H9 (cell line): ENCODE measurements around the gene SH3BP5. TPM values are rescaled to one million over a fixed set of nuclear protein-coding genes. Genes with fewer than 3 reads are reported as not detected.
A peak's percentile ranks its signal among the peaks of the same experiment; 100 is the strongest.

ENCODE experiments used
- DNase-seq: peaks from one replicate; pipeline ENCODE4 v3.0.0-alpha.2; 2017
- H2AFZ ChIP-seq: one replicate; pipeline ENCODE4 v1.6.1; 2013; ENCODE audit warnings: mild to moderate bottlenecking, low read length, control low read depth, moderate library complexity
- H2AK5ac ChIP-seq: 2 replicates; pipeline ENCODE4 v1.6.1; 2013; ENCODE audit warnings: low read length, control low read depth, mixed read lengths; ENCODE audit not compliant: insufficient read length
- H2BK120ac ChIP-seq: one replicate; pipeline ENCODE4 v1.6.1; 2013; ENCODE audit warnings: low read depth, mild to moderate bottlenecking, low read length, control low read depth, inconsistent platforms; ENCODE audit not compliant: poor library complexity, severe bottlenecking
- H2BK12ac ChIP-seq: 2 replicates; pipeline ENCODE4 v1.6.1; 2013; ENCODE audit warnings: low read length, control low read depth, mixed read lengths, low read depth; ENCODE audit not compliant: insufficient read length
- H2BK15ac ChIP-seq: 2 replicates; pipeline ENCODE4 v1.6.1; 2013; ENCODE audit warnings: low read depth, low read length, control low read depth
- H2BK20ac ChIP-seq: one replicate; pipeline ENCODE4 v1.6.1; 2013; ENCODE audit warnings: low read depth, mild to moderate bottlenecking, low read length, control low read depth, inconsistent platforms; ENCODE audit not compliant: poor library complexity, severe bottlenecking
- H2BK5ac ChIP-seq: 2 replicates; pipeline ENCODE4 v1.6.1; 2013; ENCODE audit warnings: low read length, control low read depth, mixed read lengths; ENCODE audit not compliant: insufficient read length
- H3K14ac ChIP-seq: 2 replicates; pipeline ENCODE4 v1.6.1; 2013; ENCODE audit warnings: low read length, control low read depth; ENCODE audit not compliant: insufficient read depth
- H3K18ac ChIP-seq: 2 replicates; pipeline ENCODE4 v1.6.1; 2013; ENCODE audit warnings: low read depth, mild to moderate bottlenecking, mixed read lengths, low read length, control low read depth; ENCODE audit not compliant: insufficient read length
- H3K23ac ChIP-seq: 2 replicates; pipeline ENCODE4 v1.6.1; 2013; ENCODE audit warnings: low read length, control low read depth, mixed read lengths, low read depth; ENCODE audit not compliant: insufficient read length
- H3K23me2 ChIP-seq: 2 replicates; pipeline ENCODE4 v1.6.1; 2013; ENCODE audit warnings: low read depth, mild to moderate bottlenecking, mixed read lengths, low read length, control low read depth; ENCODE audit not compliant: insufficient read length, poor library complexity, severe bottlenecking
- H3K27ac ChIP-seq: 2 replicates; pipeline ENCODE4 v1.5.1; 2013; ENCODE audit warnings: low read length, control low read depth, mixed read lengths, low read depth; ENCODE audit not compliant: insufficient read length
- H3K27me3 ChIP-seq: 2 replicates; pipeline ENCODE4 v1.6.1; 2013; ENCODE audit warnings: low read length, control low read depth, inconsistent platforms; ENCODE audit not compliant: insufficient read depth
- H3K4ac ChIP-seq: 2 replicates; pipeline ENCODE4 v1.6.1; 2013; ENCODE audit warnings: low read depth, mild to moderate bottlenecking, control low read depth, inconsistent platforms, low read length, moderate library complexity
- H3K4me1 ChIP-seq: 2 replicates; pipeline ENCODE4 v1.6.1; 2013; ENCODE audit warnings: low read length, control low read depth, inconsistent platforms; ENCODE audit not compliant: insufficient read depth
- H3K4me2 ChIP-seq: 2 replicates; pipeline ENCODE4 v1.6.1; 2013; ENCODE audit warnings: low read length, control low read depth, mixed read lengths; ENCODE audit not compliant: insufficient read length, insufficient read depth
- H3K56ac ChIP-seq: 2 replicates; pipeline ENCODE4 v1.6.1; 2013; ENCODE audit warnings: low read depth, mild to moderate bottlenecking, mixed read lengths, low read length, control low read depth; ENCODE audit not compliant: insufficient read length
- H3K79me1 ChIP-seq: 2 replicates; pipeline ENCODE4 v1.6.1; 2013; ENCODE audit warnings: low read depth, mild to moderate bottlenecking, moderate library complexity, low read length, control low read depth, inconsistent platforms; ENCODE audit not compliant: insufficient read depth, poor library complexity, severe bottlenecking
- H3K79me2 ChIP-seq: 2 replicates; pipeline ENCODE4 v1.6.1; 2013; ENCODE audit warnings: low read length, control low read depth, inconsistent platforms; ENCODE audit not compliant: insufficient read depth
- H3K9ac ChIP-seq: 2 replicates; pipeline ENCODE4 v1.6.1; 2013; ENCODE audit warnings: low read length, control low read depth, mixed read lengths; ENCODE audit not compliant: insufficient read length; ENCODE audit errors: extremely low read depth
- H3K9me3 ChIP-seq: one replicate; pipeline ENCODE4 v1.6.1; 2013; ENCODE audit warnings: low read depth, low read length, inconsistent platforms; ENCODE audit not compliant: control insufficient read depth
- H3T11ph ChIP-seq: one replicate; pipeline ENCODE4 v1.6.1; 2013; ENCODE audit warnings: mild to moderate bottlenecking, low read length, control low read depth, inconsistent platforms
- H4K20me1 ChIP-seq: one replicate; pipeline ENCODE4 v1.6.1; 2013; ENCODE audit not compliant: control insufficient read depth, insufficient read length, insufficient read depth
- H4K5ac ChIP-seq: 2 replicates; pipeline ENCODE4 v1.6.1; 2013; ENCODE audit warnings: low read depth, mild to moderate bottlenecking, mixed read lengths, low read length, control low read depth; ENCODE audit not compliant: insufficient read length
- H4K8ac ChIP-seq: replicated peaks from 2 replicates; pipeline ENCODE4 v1.6.1; 2013; ENCODE audit warnings: low read length, control low read depth, mixed read lengths, low read depth; ENCODE audit not compliant: insufficient read length
- H4K91ac ChIP-seq: 2 replicates; pipeline ENCODE4 v1.6.1; 2013; ENCODE audit warnings: low read depth, mild to moderate bottlenecking, moderate library complexity, mixed read lengths, low read length, control low read depth; ENCODE audit not compliant: insufficient read length
- H3K27ac Mint-ChIP-seq, 3 experiments: 2 replicates in 2 of 3; 3 replicates in 1 of 3; pipeline ENCODE4 v1.8.0; 2020 to 2021; ENCODE audit warnings: mixed read lengths in 3 of 3, mild to moderate bottlenecking in 1 of 3, moderate library complexity in 1 of 3
- H3K27me3 Mint-ChIP-seq: 2 replicates; pipeline ENCODE4 v1.8.0; 2021; ENCODE audit warnings: low read depth, mild to moderate bottlenecking, moderate library complexity, mixed read lengths
- H3K36me3 Mint-ChIP-seq, 3 experiments: 2 replicates in 2 of 3; 3 replicates in 1 of 3; pipeline ENCODE4 v1.8.0; 2020 to 2021; ENCODE audit warnings: low read depth in 3 of 3, mixed read lengths in 3 of 3; ENCODE audit not compliant: insufficient read depth in 1 of 3
- H3K4me1 Mint-ChIP-seq, 2 experiments: 2 replicates each; pipeline ENCODE4 v1.8.0; 2020; ENCODE audit warnings: mixed read lengths in 2 of 2
- H3K4me3 Mint-ChIP-seq, 2 experiments: 2 replicates in 1 of 2; 3 replicates in 1 of 2; pipeline ENCODE4 v1.8.0; 2020 to 2021; ENCODE audit warnings: mild to moderate bottlenecking in 2 of 2, mixed read lengths in 2 of 2, moderate library complexity in 1 of 2
- H3K9me3 Mint-ChIP-seq, 2 experiments: 2 replicates in 1 of 2; 3 replicates in 1 of 2; pipeline ENCODE4 v1.8.0; 2020; ENCODE audit warnings: mild to moderate bottlenecking in 2 of 2, mixed read lengths in 2 of 2, moderate library complexity in 1 of 2
- WGBS: extraction: QIAGEN DNeasy Blood & Tissue Kit; methylation state at CpG from one replicate; pipeline ENCODE4 v1.1.7; 2013; ENCODE audit warnings: missing lambda C conversion rate, low lambda C conversion rate, mixed read lengths; ENCODE audit not compliant: insufficient read length; ENCODE audit errors: extremely low coverage; 5-methylcytosine and 5-hydroxymethylcytosine counted together
- total RNA-seq: library from RNA; stranded (reverse); gene quantifications from 2 replicates; pipeline ENCODE4 v1.2.1, GENCODE V29; 2021
- TF ChIP-seq, protein P1 (sequence below): fragments of 200-600 bp; sonication (generic); conservative IDR thresholded peaks from 3 replicates; pipeline ENCODE4 v1.8.0; 2021; ENCODE audit warnings: antibody characterized with exemption, mild to moderate bottlenecking

SH3BP5 gene
- total RNA-seq, 1 experiment from 2014 or later, result 6.8 TPM

DNA sequence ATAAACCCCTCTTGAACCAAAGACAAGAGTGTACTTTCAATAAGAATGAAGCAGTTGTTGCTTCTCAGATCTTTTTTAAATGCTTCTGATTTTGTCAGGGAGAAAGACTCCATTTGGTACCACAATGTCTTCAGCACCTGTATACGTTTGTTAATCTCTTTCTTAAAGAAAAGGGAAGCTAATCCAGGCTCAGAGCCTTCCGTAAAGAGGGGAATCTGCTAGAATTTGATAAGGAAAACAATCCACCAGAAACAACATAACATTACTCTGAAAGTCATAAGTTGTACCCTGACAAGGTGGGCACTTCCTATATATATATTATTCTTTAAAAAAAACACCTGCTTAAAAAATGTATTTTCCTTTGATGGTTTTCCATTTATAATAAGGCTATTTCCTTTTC is 19.8 kb downstream of the SH3BP5 start:
- peaks cover 51 to 53% of the 10 kb centered on the region in 2 experiments for H3K4me1 Mint-ChIP-seq
- H4K20me1 ChIP-seq, result no peaks in the 10 kb centered on the region
- H3K4me3 Mint-ChIP-seq, result no peak overlapping the region
- no peak overlapping the region for H2BK120ac ChIP-seq
- no peak overlapping the region for H3T11ph ChIP-seq
- H3K4me1 ChIP-seq, result peaks cover 9% of the 10 kb centered on the region; the same call in 1 of the 2 replicates
- WGBS, result no CpG with 5 or more reads among the region's 2 CpGs
- no peak overlapping the region for H3K4ac ChIP-seq
- H3K27ac Mint-ChIP-seq, result peak overlapping the region in 2 of 3 experiments; percentile 19 to 78; a peak in 2 of 7 replicates
- DNase-seq, result no peak
- no peaks in the 10 kb centered on the region for H3K23me2 ChIP-seq
- no peak overlapping the region for H2BK20ac ChIP-seq
- no peak overlapping the region for H3K9ac ChIP-seq
- no peak overlapping the region for H4K8ac ChIP-seq
- no peaks in the 10 kb centered on the region for H3K27me3 Mint-ChIP-seq
- H3K27ac ChIP-seq, result no peak overlapping the region
- no peak overlapping the region for H2BK5ac ChIP-seq
- H2BK15ac ChIP-seq, result no peak overlapping the region
- no peak overlapping the region for H2AFZ ChIP-seq
- TF ChIP-seq, protein P1, sequence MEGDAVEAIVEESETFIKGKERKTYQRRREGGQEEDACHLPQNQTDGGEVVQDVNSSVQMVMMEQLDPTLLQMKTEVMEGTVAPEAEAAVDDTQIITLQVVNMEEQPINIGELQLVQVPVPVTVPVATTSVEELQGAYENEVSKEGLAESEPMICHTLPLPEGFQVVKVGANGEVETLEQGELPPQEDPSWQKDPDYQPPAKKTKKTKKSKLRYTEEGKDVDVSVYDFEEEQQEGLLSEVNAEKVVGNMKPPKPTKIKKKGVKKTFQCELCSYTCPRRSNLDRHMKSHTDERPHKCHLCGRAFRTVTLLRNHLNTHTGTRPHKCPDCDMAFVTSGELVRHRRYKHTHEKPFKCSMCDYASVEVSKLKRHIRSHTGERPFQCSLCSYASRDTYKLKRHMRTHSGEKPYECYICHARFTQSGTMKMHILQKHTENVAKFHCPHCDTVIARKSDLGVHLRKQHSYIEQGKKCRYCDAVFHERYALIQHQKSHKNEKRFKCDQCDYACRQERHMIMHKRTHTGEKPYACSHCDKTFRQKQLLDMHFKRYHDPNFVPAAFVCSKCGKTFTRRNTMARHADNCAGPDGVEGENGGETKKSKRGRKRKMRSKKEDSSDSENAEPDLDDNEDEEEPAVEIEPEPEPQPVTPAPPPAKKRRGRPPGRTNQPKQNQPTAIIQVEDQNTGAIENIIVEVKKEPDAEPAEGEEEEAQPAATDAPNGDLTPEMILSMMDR, result no peak
- H2BK12ac ChIP-seq, result no peak overlapping the region
- no peaks in the 10 kb centered on the region for H3K36me3 Mint-ChIP-seq
- no peak overlapping the region for H4K91ac ChIP-seq
- no peaks in the 10 kb centered on the region for H3K79me1 ChIP-seq
- no peak overlapping the region for H4K5ac ChIP-seq
- H3K79me2 ChIP-seq, result no peaks in the 10 kb centered on the region
- H3K4me2 ChIP-seq, result no peak overlapping the region
- no peak overlapping the region for H3K18ac ChIP-seq
- no peak overlapping the region for H3K23ac ChIP-seq
- H3K9me3 Mint-ChIP-seq, result no peaks in the 10 kb centered on the region
- no peak overlapping the region for H3K56ac ChIP-seq
- no peak overlapping the region for H2AK5ac ChIP-seq
- no peak overlapping the region for H3K14ac ChIP-seq
- H3K27me3 ChIP-seq, result no peaks in the 10 kb centered on the region
- no peaks in the 10 kb centered on the region for H3K9me3 ChIP-seq
